Fibroblast of mammary gland (primary cell): Measurements from ENCODE around the gene PARVA.

Experiments
- DNase-seq: peaks from one replicate; pipeline ENCODE4 v3.0.0-alpha.2; 2010; ENCODE audit warnings: low read depth
- H3K4me3 ChIP-seq: 2 replicates; pipeline ENCODE4 v1.5.1; 2011; ENCODE audit warnings: low read depth, mild to moderate bottlenecking, low read length, moderate library complexity; ENCODE audit not compliant: control insufficient read depth
- TF ChIP-seq, protein P1 (sequence below): conservative IDR thresholded peaks from 2 replicates; pipeline ENCODE4 v1.5.1; 2011; ENCODE audit warnings: low read depth, low read length, inconsistent platforms; ENCODE audit not compliant: control insufficient read depth, insufficient read depth

Gene PARVA

DNA sequence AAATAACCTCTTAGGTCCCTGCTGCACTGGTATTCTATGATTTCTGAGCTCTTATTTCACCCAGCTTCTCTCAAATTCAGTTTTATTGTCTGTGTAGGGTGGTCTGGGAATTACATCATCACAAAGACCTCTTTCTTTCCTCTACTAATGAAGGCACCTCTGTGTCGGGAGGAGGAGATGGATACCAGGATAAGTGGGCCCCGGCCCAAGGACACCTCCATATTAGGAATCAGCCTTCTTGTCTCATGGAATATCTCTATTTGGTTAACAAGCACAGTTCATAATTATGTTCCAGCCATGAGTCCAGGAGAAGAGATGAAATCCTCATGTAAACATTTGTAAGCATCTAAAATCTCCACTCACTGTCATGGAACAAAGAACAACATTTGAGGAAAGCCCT is 9.4 kb downstream of the PARVA start:
- DNase-seq: no peak
- no peak overlapping the region for H3K4me3 ChIP-seq
- TF ChIP-seq, protein P1, sequence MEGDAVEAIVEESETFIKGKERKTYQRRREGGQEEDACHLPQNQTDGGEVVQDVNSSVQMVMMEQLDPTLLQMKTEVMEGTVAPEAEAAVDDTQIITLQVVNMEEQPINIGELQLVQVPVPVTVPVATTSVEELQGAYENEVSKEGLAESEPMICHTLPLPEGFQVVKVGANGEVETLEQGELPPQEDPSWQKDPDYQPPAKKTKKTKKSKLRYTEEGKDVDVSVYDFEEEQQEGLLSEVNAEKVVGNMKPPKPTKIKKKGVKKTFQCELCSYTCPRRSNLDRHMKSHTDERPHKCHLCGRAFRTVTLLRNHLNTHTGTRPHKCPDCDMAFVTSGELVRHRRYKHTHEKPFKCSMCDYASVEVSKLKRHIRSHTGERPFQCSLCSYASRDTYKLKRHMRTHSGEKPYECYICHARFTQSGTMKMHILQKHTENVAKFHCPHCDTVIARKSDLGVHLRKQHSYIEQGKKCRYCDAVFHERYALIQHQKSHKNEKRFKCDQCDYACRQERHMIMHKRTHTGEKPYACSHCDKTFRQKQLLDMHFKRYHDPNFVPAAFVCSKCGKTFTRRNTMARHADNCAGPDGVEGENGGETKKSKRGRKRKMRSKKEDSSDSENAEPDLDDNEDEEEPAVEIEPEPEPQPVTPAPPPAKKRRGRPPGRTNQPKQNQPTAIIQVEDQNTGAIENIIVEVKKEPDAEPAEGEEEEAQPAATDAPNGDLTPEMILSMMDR: no peak

DNA sequence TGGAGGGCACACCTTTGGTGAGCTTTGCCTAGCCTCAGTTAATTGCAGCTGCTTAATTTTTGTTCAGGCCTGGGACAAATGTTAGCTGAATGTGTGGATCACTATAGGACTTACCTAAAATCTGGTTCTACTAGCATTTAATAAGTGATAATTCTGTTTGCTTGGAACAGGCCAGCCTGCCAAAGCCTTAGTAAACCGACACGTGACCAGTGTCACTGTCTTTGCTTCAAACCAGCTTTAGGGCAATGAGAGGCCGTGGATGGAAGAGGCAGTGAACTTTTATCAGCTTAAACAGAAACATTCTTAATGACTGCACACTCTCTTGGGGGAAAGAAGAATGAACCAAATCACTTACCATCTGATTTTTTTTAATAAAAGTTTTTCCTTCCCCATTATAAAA is 10.8 kb downstream of the PARVA start:
- TF ChIP-seq, protein P1: no peak

DNA sequence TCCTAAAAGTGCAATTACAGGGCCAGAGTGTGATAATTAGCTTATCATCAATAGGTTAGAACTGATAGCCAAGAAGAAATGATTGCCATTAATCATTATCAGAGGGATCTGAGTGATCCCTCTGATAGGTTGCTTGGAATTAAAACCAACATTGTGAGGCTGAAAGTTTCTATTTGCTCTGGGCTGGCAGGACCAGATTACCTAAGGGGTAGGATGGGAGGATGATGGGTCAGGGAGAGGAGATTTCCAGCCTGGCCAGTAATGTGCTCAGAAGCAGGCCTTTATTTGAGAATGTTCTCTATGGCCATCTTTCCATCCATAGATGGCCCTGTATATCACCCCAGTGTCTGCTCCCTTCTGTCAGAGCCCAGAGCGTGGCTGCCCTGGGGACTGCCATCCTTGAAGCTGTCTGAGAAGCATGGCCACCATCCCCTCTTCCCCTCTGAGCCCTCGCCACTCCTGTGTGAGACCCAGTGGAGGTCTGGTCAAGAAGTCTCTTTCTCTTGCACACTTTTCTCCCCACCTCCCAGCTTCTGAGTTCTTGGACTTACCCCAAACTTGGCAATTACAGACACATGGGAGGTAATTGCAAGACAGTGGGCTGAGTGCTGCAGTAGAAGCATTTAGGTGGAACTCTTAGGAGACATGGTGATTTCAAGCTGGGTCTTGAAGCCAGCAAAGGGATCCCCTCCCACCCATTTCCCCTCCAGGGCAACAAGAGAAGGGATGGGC is 11.7 kb downstream of the PARVA start:
- TF ChIP-seq, protein P1: no peak
- no peak overlapping the region for H3K4me3 ChIP-seq
- DNase-seq: no peak

More for the DNA sequence above, 10.8 kb downstream of the PARVA start:
- DNase-seq: no peak
- H3K4me3 ChIP-seq: no peak overlapping the region

DNA sequence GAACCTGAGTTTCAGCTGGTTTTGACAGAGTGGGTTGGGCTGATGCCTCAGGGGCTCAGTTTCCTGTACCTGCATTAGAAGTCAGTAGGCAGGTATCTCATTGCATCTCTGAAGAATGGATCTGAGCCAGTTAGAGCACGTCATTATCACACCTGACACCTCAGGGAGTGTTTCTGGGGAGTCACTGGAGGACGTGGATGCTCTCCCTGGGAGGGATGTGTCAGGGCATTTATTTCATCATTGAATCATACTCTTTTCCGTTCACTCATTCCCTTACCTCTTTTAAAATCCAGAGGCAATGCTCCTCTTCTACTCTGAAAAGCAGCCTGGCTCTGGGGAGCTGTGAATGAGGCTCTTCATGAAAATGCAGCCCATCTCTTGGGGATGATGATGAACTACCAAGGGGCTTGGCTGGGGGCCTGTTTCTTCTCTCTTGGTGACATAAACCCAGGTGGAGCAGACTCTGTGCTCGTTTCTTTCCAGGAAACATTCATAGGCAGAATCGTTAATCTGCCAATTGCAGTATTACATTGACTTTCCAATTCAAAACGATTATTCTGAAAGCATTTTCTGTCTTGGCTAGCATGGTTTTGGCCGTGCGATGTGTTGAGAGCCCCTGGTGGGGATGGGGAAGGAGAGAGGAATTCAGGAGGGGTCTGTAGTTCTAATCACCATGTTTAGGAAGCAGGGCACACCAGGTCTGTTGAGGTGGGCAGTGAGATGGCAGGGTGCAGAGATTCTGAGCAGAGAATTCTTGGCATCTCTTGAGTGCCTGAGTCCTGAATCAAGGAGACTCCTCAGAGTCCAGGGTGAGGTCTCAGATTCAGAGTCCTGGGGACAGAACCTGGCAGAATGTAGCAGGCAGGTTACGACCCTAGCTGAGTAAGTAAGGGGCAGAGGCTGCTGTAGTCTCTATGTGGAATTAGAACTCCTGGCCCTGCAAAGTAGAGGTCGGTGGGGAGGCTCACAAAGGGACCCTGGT is 12.6 kb downstream of the PARVA start:
- peak; percentile 60 for DNase-seq
- TF ChIP-seq, protein P1: no peak
- H3K4me3 ChIP-seq: no peak overlapping the region

DNA sequence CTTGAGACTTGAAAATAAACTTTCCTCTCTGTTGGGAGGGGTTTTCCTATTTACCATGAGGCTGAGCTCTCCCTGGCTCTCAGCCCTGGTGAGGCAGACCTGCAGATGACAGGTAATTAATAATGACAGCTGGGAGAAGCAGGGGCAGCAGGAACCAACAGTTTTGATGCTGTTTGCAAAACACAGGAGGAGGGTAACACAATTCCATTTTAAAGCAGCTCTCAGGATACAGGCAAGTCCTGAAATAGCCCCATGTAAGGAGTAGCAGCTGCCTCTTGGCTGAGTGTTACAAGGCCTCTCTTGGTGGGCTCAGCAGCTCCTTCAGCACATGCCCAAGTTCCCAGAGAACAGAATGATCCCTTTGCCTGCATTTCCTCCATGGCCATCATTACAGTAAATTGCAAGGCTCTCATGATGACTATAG is 13.3 kb downstream of the PARVA start:
- no peak for DNase-seq
- H3K4me3 ChIP-seq: no peak overlapping the region
- TF ChIP-seq, protein P1: no peak

DNA sequence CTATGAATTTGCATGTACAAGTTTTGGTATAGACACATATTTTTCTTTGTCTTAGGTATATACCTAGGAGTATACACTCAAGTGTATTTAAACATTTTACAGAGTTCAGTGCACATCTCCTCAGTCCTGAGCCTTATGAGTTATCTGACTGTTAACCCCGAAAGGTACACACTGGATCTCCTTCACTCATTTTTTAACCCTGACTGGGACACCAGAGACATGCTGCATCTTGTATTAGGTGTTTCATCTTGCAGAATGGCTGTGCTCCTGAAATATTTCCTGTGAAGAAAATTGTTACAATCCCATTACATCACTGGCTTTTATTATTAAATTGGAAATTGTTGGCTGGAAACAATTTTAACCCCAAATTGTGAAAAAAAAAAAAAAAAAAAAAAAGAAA is 15.3 kb downstream of the PARVA start:
- DNase-seq: no peak
- TF ChIP-seq, protein P1: no peak
- no peak overlapping the region for H3K4me3 ChIP-seq
